Fibroblast of gingiva (primary cell): ENCODE measurements around the gene VANGL1.
"Not testable (repeated sequence)": the region's sequence is repeated elsewhere in the genome, so short reads cannot be mapped to it uniquely, and the experiment has no call there.

Source experiments
- DNase-seq: peaks from one replicate; pipeline ENCODE4 v3.0.0-alpha.2; 2011; ENCODE audit warnings: low read depth

The VANGL1 gene

DNA sequence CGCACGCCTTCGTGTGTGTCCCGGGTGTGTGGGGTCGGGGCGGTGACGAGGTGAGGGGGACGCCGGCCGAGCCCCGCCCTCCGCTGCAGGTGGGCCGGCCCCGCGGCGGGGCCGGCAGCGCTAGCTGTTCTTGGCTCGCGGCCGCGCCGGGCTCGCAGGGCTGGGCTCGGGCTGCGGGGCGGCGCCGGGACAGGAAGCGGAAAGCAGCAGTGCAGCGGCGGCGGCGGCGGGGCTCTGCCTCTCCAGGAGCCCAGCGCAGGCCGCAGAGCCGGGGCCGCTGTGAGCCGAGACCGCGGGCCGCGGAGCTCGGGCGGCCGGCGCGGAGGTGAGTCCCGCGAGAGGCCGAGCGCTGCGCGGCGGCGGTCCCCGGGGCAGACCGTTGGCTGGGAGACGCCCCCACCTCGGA, at the start of gene VANGL1:
Gene VANGL1 (plus strand): TSS at position 209 of the 406 bp plus-strand sequence. CDS start 9,444 bp downstream, outside the sequence.
- peak; percentile 61 for DNase-seq

DNA sequence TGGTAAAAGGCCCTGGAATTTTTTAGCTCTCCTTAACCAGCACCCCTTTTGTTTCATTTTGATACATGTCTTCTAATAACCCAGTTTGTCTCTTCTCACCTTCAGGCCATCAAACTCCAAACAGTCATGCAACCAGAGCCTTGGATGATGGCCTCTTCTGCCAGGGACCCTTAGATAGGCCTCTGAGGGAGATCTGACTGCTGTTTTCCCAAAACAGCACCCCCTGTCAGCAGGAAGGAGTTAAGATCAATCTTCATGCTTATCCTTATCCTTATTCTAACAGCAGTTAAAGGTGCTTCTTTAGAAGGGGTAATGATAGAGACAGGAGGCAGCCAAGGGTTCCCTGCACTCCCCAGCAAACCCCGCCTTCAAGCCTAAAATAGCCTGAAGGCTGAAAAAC, 49.5 kb upstream of the VANGL1 start:
- DNase-seq: no peak

DNA sequence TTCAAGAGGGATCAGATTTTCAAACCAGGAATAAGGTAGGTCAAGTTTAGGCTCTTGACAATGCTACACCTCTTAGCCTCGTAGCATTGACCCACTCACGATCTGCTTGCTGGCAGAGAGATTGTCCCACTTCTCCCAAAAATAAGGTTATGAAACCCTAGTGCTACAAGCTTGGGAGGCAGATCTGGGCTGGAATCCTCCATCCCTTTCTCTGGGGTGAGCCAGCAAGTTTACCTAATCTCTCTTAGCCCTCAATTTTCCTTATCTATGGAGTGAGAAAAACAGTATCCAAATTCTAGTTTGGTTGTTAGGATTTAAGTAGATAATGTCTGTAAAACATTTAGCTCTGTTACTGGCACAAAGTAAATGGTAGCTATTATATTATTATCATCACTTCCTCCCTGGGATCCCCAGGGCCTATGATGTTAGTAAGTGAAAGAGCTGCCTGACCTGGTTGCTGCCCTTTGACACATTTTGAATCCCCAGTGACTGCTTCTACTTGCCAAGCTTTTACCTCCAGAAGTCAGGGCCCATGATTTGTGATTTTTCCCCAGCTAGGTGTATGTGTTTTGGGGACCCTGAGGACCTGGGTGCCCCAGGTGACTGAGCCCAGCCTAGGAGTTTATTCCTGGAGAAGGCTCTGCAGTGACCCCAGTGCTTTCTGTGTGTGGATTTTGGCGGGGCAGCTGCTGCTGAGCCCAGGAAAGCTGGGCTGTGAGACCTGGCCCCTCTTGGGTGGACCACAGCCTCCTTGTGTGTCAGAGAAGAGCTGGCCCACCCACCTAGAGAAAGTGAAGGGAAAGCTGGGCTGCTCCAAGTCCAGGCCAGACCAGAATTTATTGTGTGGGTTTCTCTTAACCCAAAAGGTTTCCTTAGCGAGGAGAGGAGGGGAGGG, 48.2 kb upstream of the VANGL1 start:
- DNase-seq: no peak

DNA sequence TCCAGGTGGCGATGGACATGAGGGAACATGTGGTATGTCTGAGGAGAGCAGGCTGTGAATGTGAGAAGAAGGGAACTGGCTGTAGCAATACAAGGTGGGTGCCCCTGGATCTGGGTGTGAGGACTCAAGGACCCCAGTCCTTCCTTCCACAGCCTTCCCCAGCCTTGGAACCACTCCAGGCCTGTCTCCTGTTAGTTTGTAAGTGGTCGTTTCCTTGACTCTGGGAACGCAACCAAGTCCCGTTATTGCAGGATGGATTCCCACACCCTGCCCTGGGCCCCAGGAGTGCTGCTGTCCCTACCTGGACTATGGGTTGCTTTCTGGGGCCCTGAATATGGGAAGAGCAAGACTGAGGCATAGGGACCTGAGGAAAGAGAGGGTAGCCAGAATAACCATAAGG, 47.2 kb upstream of the VANGL1 start:
- DNase-seq: no peak

DNA sequence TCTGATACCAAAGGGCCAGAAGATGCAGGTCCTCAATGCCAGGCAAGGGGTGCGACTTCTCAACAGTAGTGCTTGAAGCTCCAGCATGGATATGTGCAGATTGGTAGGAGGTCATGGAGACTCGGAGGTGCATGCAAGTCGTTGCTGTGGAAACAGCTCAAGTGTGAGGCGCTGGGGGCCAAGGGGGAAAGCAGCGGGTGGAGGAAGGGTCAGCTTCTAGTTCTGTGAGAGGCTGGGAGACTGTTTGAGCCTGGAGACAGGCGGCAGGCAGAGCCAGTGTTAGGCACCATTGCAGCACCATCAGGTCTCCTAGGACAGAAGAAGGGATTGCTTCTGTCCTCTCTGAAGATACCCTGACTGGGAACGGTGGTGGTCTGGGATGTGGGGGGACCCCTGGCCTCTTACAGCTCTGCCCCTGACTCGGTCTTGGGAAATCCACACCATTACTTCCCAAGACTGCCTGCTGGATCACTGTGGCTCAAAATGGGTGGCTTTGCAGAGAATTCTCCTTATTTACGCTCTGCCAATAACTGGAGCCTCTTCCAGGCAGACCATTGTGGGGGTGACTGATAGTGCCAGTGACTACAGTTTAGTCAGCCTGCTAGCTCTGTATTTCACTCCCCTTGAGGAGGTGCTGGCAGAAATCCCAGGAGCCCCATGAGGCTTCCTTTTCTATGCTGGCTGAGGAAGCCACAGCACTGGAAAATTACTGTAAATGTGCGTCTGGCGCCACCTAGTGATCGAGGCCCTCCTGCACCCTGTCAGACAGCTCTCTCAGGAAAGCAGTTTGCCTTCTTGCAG, 46.3 kb upstream of the VANGL1 start:
- DNase-seq: peak; percentile 92

DNA sequence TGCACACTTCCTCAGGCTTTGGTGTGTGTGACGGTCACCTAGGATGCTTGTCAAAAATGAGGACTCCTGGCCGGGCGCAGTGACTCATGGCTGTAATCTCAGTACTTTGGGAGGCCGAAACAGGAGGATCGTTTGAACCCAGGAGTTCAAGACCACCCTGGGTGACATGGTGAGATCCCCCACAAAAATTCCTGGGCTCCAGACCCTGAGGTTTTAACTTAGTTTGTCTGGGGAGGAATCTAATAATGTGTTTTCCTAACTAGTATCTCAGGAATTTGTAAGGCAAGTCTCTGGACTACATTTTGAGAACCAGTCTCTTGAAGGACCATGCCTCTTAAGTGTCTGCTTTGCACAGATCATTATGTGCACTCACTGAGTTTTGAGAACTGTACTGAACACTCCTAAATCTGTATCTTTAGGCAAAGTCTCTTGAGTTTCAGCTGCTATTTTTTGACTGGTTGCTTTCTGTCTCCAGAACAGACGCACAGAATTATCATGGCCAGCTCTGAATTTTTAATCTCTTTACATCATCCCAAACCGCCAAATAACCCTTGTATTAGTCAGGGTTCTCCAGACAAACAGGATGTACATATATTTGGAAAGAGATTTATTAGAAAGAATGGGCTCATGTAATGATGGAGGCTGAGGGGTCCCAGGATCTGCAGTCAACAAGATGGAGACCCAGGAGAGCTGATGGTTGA, 45.5 kb upstream of the VANGL1 start:
- DNase-seq: no peak

DNA sequence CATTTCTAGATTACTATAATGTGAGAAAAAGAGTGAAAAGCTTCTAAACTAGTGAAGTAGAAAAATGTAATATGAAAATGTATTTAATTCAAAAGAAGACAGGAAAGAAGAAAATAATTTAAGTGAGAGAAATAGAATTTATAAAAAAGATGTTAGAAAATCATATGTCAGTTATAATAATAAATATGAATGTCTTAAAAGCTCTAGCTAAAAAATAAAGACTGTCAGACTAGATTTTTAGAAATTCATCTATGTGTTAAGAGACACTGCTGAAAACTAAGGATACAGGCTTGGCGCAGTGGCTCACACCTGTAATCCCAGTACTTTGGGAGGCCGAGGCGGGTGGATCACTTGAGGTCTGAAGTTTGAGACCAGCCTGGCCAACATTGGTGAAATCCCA, 37.3 kb upstream of the VANGL1 start:
- DNase-seq: no peak

DNA sequence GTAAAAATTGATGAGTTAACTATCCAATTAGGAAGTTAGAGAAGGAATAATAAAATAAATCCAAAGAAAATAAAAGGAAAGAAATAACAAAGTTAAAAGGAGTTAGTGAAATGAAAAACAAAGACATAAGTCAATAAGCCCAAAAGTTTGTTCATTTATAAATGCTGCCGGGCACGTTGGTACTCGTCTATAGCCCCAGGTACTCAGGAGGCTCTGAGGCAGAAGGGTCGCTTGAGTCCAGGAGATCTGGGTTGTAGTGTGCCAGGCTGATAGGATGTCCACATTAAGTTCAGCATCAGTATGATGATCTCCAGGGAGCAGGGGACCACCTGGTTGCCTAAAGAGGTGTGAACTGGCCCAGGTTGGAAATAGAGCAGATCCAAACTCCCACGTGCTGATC, 35.5 kb upstream of the VANGL1 start:
- no peak for DNase-seq

DNA sequence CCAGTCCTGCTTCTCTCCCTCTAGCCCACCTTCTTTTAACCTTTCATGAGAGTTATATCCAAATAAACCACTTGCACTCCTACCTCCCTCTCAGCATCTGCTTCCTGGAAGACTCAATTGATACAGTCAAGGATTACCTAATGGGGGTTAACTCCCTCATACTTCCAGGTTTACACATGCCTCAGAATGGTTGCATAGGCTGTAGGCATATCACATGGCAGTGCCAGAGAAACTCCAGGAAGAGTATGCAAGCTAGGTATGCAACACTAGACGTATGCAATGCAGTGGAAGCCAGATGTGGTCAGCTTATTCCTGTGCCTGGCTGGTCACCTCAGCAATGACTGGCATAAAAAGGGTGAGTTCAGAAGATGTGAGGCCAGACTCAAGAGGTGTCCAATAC, 32.7 kb upstream of the VANGL1 start:
- DNase-seq: no peak

DNA sequence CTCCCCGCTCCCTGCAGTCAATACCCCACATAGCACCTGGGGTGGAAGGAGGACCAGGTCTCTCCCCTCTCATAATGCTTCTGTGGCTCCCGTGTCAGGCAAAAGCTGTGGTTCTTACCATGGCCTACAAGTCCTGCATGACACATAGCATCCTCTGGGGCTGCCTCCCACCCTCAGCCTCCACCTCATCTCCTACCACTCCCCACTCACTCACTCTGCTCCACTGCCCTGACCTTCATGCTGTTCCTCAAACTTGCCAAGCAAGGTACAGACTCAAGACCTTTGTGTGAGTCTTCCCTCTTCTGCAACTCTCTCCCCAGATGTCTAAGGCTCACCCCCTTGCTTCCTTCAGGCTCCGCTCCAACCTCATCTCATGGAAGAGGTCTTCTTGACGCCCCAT, 28.0 kb upstream of the VANGL1 start:
- no peak for DNase-seq

DNA sequence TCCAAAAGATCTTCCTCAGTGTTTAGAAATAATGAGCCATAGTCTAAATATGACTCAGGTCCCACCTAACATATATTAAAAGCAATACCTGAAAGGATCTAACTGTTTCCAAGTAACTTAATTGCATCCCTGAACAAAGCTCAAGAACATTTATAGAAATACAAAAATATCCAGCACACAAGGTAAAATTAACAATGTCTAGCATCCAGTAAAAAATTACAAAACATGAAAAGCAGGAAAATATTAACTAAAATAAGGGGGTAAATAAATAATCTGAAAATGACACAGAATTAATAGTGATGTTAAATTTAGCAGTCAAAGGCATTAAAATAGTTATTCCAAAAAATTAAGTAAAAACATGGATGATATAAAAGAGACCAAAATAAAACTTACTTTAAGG, 21.3 kb upstream of the VANGL1 start:
- no peak for DNase-seq

DNA sequence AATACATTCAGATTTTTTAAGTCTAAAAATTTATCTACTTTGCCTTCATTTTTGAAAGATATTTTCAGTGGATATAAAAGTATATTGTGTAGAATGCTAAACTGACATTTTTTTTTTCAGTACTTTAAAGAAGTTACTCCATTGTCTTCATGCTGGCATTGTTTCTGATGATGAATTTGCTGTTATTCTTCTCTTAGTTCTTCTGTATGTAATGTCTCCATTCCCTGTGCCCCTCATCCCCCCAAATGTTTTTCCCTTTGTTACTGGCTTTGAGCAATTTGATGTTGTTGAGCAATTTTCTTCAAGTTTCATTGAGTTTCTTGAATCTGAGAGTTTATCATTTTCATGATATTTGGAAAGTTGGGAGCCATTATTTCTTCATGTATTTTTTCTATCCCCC, 20.8 kb upstream of the VANGL1 start:
- DNase-seq: no peak

DNA sequence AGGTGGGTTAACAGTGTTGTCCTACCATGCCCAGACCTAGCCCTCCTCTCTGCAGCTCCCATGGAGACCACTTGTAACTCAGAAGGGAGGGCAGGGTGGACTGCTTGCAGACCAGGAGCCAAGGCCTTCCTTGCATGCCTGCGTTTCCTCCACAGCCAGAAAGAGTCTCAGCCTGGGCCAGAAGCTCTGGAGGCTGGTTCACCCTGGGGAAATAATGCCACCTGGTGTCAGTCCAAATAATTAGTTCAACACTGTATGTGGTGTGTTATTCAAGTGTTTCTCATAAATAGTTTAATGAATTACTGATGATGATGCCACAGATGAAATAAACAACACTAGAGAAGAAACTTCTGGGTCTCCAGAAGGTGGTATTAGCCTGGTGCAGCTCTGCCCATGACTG, 16.9 kb upstream of the VANGL1 start:
- DNase-seq: no peak

DNA sequence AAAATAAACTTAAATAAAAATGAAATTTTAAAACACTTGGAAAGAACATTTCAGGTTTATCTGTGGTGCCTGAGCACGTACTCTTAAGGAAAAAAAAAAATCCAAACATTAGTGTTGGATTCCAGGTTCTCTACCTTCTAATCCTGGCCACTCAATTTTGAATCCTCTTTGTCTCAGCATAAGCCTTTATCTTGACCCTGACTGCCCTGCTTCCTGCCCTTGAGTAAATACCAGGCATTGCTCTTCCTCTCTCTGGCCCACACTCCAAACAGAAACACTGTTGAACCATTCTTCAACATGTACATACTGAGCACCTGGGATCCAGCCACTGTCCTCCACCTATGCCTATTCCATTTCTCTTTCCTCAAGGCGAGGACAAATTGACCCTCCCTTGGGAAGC, 11.4 kb upstream of the VANGL1 start:
- no peak for DNase-seq

DNA sequence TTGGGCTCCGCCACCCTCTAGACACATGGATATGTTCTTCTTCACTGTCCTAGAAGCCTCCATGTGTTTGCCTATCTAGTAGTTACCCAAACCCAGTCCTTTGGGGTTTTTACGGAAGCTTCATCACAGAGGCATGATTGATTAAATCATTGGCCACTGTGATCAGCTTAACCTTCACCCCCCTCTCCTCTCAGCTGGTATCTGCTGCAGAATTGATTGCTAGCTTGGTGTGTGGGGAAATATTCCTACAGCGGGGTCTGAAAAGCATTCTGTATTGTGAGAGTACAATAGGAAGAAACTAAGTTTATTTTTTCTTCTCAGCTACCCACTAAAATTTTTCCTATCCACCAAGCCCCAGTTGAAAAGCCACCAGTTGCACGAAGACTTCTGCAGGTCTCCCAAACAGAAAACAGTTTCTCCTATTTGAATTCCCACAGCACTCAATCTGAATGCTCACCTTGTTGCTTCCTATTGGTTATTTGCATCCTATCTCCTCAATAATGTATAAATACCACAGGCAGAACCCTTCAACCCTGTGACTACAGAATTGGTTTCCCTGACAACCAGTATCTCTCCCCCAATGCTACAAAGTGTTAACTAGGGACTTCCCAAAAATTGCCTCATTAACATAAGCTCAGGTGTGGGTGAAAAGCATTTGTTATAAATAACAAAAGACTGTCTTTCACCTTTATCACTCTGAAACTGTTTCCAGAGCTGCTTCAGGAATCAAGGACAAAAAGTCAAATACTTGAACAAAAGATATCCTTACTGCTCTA, 9.3 kb upstream of the VANGL1 start:
- no peak for DNase-seq

DNA sequence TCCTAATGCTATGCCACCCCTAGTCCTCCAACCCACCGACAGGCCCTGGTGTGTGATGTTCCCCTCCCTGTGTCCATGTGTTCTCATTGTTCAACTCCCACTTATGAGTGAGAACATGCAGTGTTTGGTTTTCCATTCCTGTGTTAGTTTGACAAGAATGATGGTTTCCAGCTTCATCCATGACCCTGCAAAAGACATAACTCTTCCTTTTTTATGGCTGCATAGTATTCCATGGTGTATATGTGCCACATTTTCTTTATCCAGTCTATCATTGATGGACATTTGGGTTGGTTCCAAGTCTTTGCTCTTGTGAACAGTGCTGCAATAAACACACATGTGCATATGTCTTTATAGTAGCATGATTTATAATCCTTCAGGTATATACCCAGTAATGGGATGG, 8.2 kb upstream of the VANGL1 start:
- not testable (repeated sequence) for DNase-seq

DNA sequence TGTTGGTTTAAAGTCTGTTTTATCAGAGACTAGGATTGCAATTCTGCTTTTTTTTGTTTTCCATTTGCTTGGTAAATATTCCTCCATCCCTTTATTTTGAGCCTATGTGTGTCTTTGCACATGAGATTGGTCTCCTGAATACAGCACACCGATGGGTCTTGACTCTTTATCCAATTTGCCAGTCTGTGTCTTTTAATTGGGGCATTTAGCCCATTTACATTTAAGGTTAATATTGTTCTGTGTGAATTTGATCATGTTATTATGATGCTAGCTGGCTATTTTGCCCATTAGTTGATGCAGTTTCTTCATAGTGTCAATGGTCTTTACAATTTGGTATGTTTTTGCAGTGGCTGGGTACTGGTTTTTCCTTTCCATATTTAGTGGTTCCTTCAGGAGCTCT, 4.5 kb upstream of the VANGL1 start:
- not testable (repeated sequence) for DNase-seq

DNA sequence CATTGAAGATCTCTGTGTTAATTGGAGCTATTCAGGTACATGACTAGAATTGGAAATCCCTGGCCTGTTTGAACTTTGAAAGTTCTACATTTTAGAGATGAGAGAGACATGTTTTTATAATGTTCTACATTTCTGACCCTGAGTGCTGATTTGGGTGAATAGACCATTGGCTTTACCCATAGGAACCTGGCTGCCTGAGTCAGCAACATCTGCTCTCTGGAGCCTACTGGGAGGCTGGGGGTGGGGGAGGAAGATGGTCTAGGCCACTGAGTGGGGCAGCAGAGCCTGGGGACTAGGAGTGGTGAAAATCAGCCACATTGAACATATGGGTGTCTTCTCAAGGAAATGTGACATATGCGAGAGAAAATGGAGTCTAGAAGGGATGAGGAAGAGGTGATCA, 1.4 kb upstream of the VANGL1 start:
- DNase-seq: no peak

DNA sequence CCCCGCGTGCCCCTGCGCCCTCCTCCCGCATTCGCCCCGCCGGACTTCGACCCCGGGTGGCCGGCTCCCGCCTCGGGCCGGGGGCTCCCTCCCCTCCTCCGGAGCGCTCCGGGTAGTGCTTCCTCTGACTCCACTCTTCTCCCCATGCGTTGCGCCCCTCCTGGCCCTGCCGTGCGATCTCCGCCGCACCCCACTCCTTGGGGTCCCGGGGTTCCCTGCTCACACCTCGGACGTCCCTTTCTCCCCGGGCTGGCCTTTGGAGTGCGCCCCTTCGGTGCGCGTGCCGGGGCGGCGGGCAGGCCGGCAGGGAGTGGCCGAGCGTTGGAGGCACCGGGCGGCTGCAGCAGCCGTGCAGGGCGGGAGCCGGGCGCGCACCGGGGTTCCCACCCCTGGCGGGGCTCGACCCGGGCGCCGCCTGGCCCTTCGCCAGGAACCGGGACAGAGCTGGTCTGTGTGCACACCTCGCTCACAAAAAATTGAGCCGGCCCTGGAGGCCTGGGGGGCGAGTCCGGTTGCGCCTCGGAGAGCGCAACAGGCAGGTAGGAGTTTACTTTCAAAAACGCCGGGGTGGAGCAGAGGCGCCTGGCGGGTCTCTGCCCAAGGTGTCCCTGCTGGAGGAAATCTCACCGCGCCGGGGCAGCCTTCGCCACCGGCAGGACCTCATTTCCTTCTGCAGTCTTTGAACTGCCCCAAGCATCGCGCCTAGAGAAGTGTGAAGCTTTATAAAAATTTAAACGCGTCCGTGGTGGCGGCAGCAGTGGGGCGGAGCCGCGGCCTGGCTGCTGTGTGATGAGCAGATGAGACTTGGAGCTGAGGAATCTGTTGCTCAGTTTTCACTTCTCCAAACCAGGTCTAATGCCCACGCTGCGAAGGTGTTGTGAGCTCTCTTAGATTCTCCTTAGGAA, 650 bp downstream of the VANGL1 start:
- peak; percentile 24 for DNase-seq

DNA sequence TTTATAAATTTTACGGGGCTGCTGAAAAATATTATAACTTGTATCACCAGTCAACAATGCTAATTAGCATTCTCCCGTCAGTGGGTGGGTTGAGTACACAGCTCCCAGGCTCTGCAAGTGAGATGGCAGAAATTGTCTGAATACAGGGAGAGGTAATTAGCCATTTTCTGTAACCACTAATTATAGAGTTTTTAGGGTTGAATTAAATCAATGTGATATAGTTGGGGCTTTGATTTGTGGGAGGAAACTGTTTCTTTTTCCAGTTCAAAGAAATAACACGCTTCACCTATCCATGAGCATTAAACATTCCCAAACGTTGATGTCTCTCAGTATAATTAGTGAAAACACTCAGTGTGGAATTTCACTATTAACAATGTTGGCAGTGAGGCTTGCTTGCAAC, 1.5 kb downstream of the VANGL1 start:
- no peak for DNase-seq

DNA sequence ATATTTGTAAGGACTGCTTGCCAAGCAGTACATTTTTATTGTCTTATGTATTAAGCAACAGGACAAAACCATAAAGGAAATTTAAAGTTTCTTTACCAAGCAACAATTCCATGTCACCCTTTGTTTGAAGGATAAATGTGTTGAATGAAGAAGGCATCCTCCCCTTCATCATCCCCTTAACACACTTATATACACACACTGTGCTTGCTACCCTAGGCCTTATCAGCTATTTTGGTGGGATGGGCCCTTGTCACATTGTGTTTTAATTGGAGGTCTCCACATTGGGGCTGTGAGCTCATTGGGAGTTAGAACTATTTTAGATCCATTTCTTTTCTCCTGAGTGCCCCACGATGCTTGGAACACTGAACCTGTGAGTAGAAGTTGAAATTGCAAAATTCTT, 1.9 kb downstream of the VANGL1 start:
- no peak for DNase-seq
